KMS-11 (cell line): ENCODE measurements around the gene ARHGAP45.

Source experiments
- H2AFZ ChIP-seq: fragments of 200-600 bp; sonication (generic); 2 replicates; pipeline ENCODE4 v1.6.1; 2016; ENCODE audit warnings: antibody characterized with exemption, mixed run types, low read depth
- H3K27ac ChIP-seq: fragments of 200-600 bp; sonication (generic); 2 replicates; pipeline ENCODE4 v1.6.1; 2016; ENCODE audit warnings: mild to moderate bottlenecking, mixed run types
- H3K27me3 ChIP-seq: fragments of 200-600 bp; sonication (generic); 2 replicates; pipeline ENCODE4 v1.6.1; 2017; ENCODE audit warnings: mild to moderate bottlenecking, low read depth, mixed run types, moderate library complexity; ENCODE audit not compliant: insufficient read depth
- H3K36me3 ChIP-seq: fragments of 200-600 bp; sonication (generic); 2 replicates; pipeline ENCODE4 v1.6.1; 2017; ENCODE audit warnings: mild to moderate bottlenecking, mixed run types; ENCODE audit not compliant: insufficient read depth
- H3K4me1 ChIP-seq: fragments of 200-600 bp; sonication (generic); 2 replicates; pipeline ENCODE4 v1.6.1; 2016; ENCODE audit warnings: mild to moderate bottlenecking, low read depth, mixed run types; ENCODE audit not compliant: poor library complexity, severe bottlenecking
- H3K4me2 ChIP-seq: fragments of 200-600 bp; sonication (generic); 2 replicates; pipeline ENCODE4 v1.7.0; 2016; ENCODE audit warnings: mild to moderate bottlenecking, mixed run types
- H3K4me3 ChIP-seq: fragments of 200-600 bp; sonication (generic); IDR thresholded peaks from 2 replicates; pipeline ENCODE4 v1.6.1; 2017; ENCODE audit warnings: low read depth, low read length, mixed read lengths; ENCODE audit not compliant: insufficient read depth
- H3K79me2 ChIP-seq: fragments of 200-600 bp; sonication (generic); 2 replicates; pipeline ENCODE4 v1.6.1; 2016; ENCODE audit warnings: low read depth, mixed run types; ENCODE audit not compliant: insufficient read depth
- H3K9ac ChIP-seq: fragments of 200-600 bp; sonication (generic); 2 replicates; pipeline ENCODE4 v1.6.1; 2016; ENCODE audit warnings: mild to moderate bottlenecking, mixed run types
- H4K20me1 ChIP-seq: fragments of 200-600 bp; sonication (generic); 2 replicates; pipeline ENCODE4 v1.6.1; 2016; ENCODE audit warnings: mild to moderate bottlenecking, mixed run types; ENCODE audit not compliant: insufficient read depth
- TF ChIP-seq, protein P1 (sequence below): fragments of 200-600 bp; sonication (generic); conservative IDR thresholded peaks from 2 replicates; pipeline ENCODE4 v1.6.1; 2017; ENCODE audit warnings: low read depth, mild to moderate bottlenecking, antibody characterized with exemption, low read length, moderate library complexity, mixed read lengths

The ARHGAP45 gene

DNA sequence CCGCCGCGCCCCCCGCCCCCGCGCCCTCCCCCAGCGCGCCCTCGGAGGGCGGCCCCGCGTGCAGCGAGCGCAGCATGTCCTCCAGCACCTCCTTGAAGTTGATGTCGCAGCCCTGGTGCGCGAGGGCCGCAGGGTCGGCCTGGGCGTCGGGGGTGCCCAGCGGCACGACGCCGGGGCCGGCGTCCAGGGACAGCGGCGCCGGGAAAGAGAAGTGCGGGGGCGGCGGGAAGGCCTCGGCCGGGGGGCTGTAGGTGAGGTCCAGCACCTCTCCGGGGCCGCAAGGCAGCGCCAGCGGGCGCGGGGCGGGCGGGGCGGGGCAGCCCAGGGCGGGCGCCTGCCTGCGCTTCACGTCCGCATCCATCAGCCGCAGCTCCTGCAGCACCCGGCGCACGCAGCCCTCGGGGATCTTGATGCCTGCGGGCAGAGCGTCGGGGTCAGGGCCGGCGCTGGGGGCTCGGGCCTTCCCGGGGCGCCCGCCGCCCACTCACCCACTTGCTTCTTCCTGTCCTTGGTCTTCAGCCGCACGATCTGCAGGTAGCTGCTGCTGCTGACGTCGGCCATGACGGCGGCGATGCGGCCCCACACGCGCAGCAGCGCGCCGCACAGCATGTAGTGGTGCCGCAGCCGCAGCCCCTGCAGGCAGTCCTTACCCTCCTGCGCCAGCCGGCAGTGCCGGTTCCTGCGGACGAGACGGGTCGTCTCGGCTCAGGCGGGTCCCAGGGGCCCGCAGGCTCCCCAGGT lies 41.5 kb downstream of the ARHGAP45 start:
- Histone ChIP-seq H3K27ac (no peak overlapping the region), H3K4me1 (peaks cover under 1% of the 10 kb centered on the region), H4K20me1 (no peaks in the 10 kb centered on the region), H3K9ac (no peak overlapping the region), H3K4me2 (no peak overlapping the region), H3K4me3 (no peak overlapping the region), H3K27me3 (no peaks in the 10 kb centered on the region), H2AFZ (no peak overlapping the region), H3K36me3 (no peaks in the 10 kb centered on the region), H3K79me2 (no peaks in the 10 kb centered on the region)
- TF ChIP-seq, protein P1, sequence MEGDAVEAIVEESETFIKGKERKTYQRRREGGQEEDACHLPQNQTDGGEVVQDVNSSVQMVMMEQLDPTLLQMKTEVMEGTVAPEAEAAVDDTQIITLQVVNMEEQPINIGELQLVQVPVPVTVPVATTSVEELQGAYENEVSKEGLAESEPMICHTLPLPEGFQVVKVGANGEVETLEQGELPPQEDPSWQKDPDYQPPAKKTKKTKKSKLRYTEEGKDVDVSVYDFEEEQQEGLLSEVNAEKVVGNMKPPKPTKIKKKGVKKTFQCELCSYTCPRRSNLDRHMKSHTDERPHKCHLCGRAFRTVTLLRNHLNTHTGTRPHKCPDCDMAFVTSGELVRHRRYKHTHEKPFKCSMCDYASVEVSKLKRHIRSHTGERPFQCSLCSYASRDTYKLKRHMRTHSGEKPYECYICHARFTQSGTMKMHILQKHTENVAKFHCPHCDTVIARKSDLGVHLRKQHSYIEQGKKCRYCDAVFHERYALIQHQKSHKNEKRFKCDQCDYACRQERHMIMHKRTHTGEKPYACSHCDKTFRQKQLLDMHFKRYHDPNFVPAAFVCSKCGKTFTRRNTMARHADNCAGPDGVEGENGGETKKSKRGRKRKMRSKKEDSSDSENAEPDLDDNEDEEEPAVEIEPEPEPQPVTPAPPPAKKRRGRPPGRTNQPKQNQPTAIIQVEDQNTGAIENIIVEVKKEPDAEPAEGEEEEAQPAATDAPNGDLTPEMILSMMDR = no peak

GRCh38 chr19:1109032-1109551 lies 42.1 kb downstream of the ARHGAP45 start:
- no peaks in the 10 kb centered on the region for H4K20me1 ChIP-seq
- H3K9ac ChIP-seq = no peak overlapping the region
- H3K27ac ChIP-seq = no peak overlapping the region
- H3K27me3 ChIP-seq = no peaks in the 10 kb centered on the region
- H3K79me2 ChIP-seq = no peaks in the 10 kb centered on the region
- no peaks in the 10 kb centered on the region for H3K36me3 ChIP-seq
- H3K4me3 ChIP-seq = no peak overlapping the region
- H3K4me1 ChIP-seq = no peaks in the 10 kb centered on the region
- no peak overlapping the region for H3K4me2 ChIP-seq
- TF ChIP-seq, protein P1 = no peak
- no peak overlapping the region for H2AFZ ChIP-seq

DNA sequence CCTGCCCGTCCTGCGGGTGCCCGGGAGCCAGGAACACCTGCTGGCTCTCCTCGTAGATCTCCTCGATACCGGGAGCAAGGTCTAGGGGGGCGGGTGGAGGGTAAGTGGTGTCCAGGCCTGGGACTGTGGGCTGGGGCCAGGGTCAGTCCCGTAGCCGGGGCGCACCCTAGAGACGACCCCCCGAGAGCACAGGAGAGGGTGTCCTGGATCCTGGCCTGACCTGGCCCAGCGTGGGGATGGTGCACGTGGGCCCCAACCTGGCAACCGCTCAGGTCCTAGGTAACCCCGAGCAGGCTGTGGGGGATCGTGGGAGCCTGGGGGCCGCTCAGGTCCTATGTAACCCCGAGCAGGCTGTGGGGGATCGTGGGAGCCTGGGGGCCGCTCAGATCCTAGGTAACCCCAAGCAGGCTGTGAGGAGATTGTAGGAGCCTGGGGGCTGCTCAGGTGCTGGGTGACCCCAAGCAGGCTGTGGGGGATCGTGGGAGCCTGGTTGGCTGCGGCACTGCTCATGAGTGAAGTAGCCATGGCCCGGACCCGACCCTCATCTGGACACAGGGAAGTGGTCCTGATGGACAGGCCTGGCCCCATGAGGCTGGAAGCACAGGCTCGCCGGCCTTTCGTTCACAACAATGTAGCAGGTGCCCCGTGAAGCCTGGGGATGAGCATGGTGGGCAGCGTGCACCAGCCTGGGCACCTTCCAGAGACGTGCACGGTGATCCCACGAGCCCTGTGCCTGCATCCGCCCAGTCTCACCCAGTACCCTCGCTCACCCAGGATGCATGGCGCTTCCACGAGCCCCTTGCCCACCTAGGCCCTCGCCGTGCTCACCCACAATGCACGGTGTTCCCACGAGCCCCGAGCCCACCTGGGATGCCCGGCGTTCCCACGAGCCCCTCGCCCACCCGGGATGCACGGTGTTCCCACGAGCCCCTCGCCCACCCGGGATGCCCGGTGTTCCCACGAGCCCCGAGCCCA lies 43.0 kb downstream of the ARHGAP45 start:
- Histone ChIP-seq H3K27me3 (no peaks in the 10 kb centered on the region), H3K4me2 (no peak overlapping the region), H3K36me3 (no peaks in the 10 kb centered on the region), H3K9ac (no peak overlapping the region), H2AFZ (no peak overlapping the region), H3K4me1 (no peaks in the 10 kb centered on the region), H3K4me3 (no peak overlapping the region), H3K79me2 (no peaks in the 10 kb centered on the region), H3K27ac (no peak overlapping the region), H4K20me1 (no peaks in the 10 kb centered on the region)
- TF ChIP-seq, protein P1 = no peak

GRCh38 chr19:1110809-1111640 lies 44.1 kb downstream of the ARHGAP45 start:
- H3K4me2 ChIP-seq = no peak overlapping the region
- H3K27me3 ChIP-seq = no peaks in the 10 kb centered on the region
- TF ChIP-seq, protein P1 = no peak
- H2AFZ ChIP-seq = no peak overlapping the region
- no peak overlapping the region for H3K27ac ChIP-seq
- no peak overlapping the region for H3K9ac ChIP-seq
- no peak overlapping the region for H3K4me3 ChIP-seq
- H3K79me2 ChIP-seq = no peaks in the 10 kb centered on the region
- no peaks in the 10 kb centered on the region for H3K36me3 ChIP-seq
- no peaks in the 10 kb centered on the region for H4K20me1 ChIP-seq
- H3K4me1 ChIP-seq = no peaks in the 10 kb centered on the region
